Measurements from ENCODE around the gene POU6F1.
A peak's percentile ranks its signal among the peaks of the same experiment; 100 is the strongest.
"Not testable (repeated sequence)": the region's sequence is repeated elsewhere in the genome, so short reads cannot be mapped to it uniquely, and the experiment has no call there.

The POU6F1 gene

DNA sequence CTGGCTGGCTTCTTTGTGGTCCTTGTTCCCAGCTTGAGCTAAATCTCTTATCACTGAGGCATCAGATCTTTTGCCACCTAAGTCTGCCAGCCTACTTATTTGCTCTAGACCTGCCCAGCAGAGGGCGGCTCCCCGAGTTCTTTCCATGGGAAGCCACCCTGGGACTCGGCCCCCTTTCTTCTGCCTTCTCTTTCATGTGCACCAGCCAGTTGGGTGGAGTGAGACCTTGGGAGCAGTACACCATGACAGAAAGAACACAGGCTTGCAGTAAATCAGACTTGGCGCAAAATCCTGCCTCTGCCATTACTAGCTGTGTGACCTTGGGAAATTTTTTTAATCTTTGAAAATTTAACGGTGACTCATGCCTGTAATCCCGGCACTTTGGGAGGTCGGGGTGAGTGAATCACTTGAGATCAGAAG is 44.9 kb upstream of the POU6F1 start:
- H3K9me3 ChIP-seq (ENCODE audit: insufficient read depth, low read length), result no peaks in the 10 kb centered on the region
- no peak overlapping the region for H3K27ac ChIP-seq (ENCODE audit: low read length)
- H3K27me3 ChIP-seq (ENCODE audit: low read depth, low read length), result no peaks in the 10 kb centered on the region
- no peaks in the 10 kb centered on the region for H4K20me1 ChIP-seq (ENCODE audit: insufficient read depth, low read length)
- H2AFZ ChIP-seq (ENCODE audit: low read depth, low read length), result no peak overlapping the region; the same call in 1 of the 2 replicates
- peaks cover 4% of the 10 kb centered on the region; the same call in 1 of the 2 replicates for H3K4me1 ChIP-seq (ENCODE audit: low read length)
- H3K9ac ChIP-seq (ENCODE audit: low read length), result no peak overlapping the region
- peak overlapping the region; percentile 31; the same call in 1 of the 2 replicates for H3K4me2 ChIP-seq (ENCODE audit: low read length)
- TF ChIP-seq, protein P1, sequence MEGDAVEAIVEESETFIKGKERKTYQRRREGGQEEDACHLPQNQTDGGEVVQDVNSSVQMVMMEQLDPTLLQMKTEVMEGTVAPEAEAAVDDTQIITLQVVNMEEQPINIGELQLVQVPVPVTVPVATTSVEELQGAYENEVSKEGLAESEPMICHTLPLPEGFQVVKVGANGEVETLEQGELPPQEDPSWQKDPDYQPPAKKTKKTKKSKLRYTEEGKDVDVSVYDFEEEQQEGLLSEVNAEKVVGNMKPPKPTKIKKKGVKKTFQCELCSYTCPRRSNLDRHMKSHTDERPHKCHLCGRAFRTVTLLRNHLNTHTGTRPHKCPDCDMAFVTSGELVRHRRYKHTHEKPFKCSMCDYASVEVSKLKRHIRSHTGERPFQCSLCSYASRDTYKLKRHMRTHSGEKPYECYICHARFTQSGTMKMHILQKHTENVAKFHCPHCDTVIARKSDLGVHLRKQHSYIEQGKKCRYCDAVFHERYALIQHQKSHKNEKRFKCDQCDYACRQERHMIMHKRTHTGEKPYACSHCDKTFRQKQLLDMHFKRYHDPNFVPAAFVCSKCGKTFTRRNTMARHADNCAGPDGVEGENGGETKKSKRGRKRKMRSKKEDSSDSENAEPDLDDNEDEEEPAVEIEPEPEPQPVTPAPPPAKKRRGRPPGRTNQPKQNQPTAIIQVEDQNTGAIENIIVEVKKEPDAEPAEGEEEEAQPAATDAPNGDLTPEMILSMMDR (IDR thresholded peaks at IDR 0.05; ENCODE audit: low read depth, low read length), result peak; percentile 54
- no peak for TF ChIP-seq EZH2phosphoT487 (IDR thresholded peaks at IDR 0.05; ENCODE audit: low read depth)
- H3K4me3 ChIP-seq (ENCODE audit: low read length), result no peak overlapping the region
- no peaks in the 10 kb centered on the region for H3K36me3 ChIP-seq (replicated peaks; ENCODE audit: low read depth, low read length)
- H3K79me2 ChIP-seq (ENCODE audit: low read length), result no peaks in the 10 kb centered on the region

DNA sequence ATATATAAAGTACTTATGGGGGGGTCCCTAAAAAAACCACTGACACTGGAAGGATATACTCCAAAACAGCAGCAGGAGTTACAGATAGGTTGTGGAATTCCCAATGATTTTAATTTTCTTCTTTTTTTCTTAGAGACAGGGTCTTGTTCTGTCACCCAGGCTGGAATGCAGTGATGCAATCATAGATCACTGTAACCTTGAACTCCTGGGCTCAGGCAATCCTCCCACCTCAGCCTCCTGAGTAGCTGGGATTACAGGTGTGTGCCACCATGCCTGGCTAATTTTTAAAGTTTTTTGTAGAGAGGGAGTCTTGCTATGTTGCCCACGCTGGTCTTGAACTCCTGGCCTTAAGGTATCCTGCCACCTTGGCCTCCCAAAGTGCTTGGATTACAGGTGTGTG is 41.7 kb upstream of the POU6F1 start:
- H3K9me3 ChIP-seq (ENCODE audit: insufficient read depth, low read length); H3K79me2 ChIP-seq (ENCODE audit: low read length); H3K4me2 ChIP-seq (ENCODE audit: low read length); H3K36me3 ChIP-seq (replicated peaks; ENCODE audit: low read depth, low read length); H3K9ac ChIP-seq (ENCODE audit: low read length); H3K4me3 ChIP-seq (ENCODE audit: low read length); H3K27me3 ChIP-seq (ENCODE audit: low read depth, low read length); H2AFZ ChIP-seq (ENCODE audit: low read depth, low read length); H4K20me1 ChIP-seq (ENCODE audit: insufficient read depth, low read length); H3K4me1 ChIP-seq (ENCODE audit: low read length); H3K27ac ChIP-seq (ENCODE audit: low read length): not testable (repeated sequence)

DNA sequence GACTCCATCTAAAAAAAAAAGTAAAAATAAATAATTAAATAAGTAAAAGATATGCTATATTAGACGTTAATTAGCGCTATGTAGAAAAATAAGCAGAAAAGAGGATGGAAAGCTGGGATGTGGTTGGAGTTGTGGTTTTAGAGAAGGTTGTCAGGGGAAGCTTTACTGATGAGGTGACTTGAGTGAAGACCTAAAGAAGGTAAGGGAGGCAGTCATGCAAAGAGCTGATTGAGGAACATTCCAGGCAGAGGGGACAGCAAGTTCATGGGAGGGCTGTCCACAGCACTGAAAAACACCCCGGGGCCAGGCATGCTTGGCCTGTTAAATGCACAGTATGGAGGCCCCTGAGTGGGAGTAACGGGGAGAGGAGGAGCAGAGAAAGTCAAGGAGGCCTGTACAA is 36.7 kb upstream of the POU6F1 start:
- Histone ChIP-seq H3K9me3 (ENCODE audit: insufficient read depth, low read length) (no peaks in the 10 kb centered on the region), H3K79me2 (ENCODE audit: low read length) (no peaks in the 10 kb centered on the region), H3K4me2 (ENCODE audit: low read length) (no peak overlapping the region), H3K9ac (ENCODE audit: low read length) (no peak overlapping the region), H3K27ac (ENCODE audit: low read length) (no peak overlapping the region), H2AFZ (ENCODE audit: low read depth, low read length) (no peak overlapping the region), H3K4me1 (ENCODE audit: low read length) (no peaks in the 10 kb centered on the region), H3K4me3 (ENCODE audit: low read length) (no peak overlapping the region), H3K27me3 (ENCODE audit: low read depth, low read length) (no peaks in the 10 kb centered on the region), H4K20me1 (ENCODE audit: insufficient read depth, low read length) (no peaks in the 10 kb centered on the region), H3K36me3 (replicated peaks; ENCODE audit: low read depth, low read length) (no peaks in the 10 kb centered on the region)
- no peak for TF ChIP-seq EZH2phosphoT487 (IDR thresholded peaks at IDR 0.05; ENCODE audit: low read depth)
- TF ChIP-seq, protein P1 (IDR thresholded peaks at IDR 0.05; ENCODE audit: low read depth, low read length), result no peak

DNA sequence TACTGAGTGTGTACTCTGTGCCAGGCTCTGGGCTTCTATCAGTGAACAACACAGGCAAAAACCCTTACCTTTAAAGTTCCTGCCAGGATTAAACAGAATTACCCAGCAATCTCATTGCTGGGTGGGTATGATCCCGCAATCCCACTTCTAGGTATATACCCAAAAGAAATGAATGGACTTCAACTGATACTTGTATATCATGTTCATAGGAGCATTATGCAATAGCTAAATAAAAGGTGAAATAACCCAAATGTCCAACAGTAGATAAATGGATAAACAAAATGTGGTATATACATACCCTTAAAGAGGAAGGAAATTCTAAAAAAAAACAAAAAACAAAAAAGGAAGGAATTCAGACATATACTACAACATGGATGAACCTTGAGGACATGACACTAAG is 35.4 kb upstream of the POU6F1 start:
- Histone ChIP-seq H3K4me3 (ENCODE audit: low read length) (no peak overlapping the region), H2AFZ (ENCODE audit: low read depth, low read length) (no peak overlapping the region), H3K9me3 (ENCODE audit: insufficient read depth, low read length) (no peaks in the 10 kb centered on the region), H3K9ac (ENCODE audit: low read length) (no peak overlapping the region), H3K36me3 (replicated peaks; ENCODE audit: low read depth, low read length) (no peaks in the 10 kb centered on the region), H3K4me2 (ENCODE audit: low read length) (no peak overlapping the region), H3K27ac (ENCODE audit: low read length) (no peak overlapping the region), H3K79me2 (ENCODE audit: low read length) (no peaks in the 10 kb centered on the region), H3K4me1 (ENCODE audit: low read length) (no peaks in the 10 kb centered on the region), H4K20me1 (ENCODE audit: insufficient read depth, low read length) (no peaks in the 10 kb centered on the region), H3K27me3 (ENCODE audit: low read depth, low read length) (no peaks in the 10 kb centered on the region)
- TF ChIP-seq EZH2phosphoT487 (IDR thresholded peaks at IDR 0.05; ENCODE audit: low read depth), result no peak
- TF ChIP-seq, protein P1 (IDR thresholded peaks at IDR 0.05; ENCODE audit: low read depth, low read length), result no peak
